Endometrial microvascular endothelial cells (primary cell): Measurements from ENCODE around the gene ANKRD6. TPM values are rescaled to one million over a fixed set of nuclear protein-coding genes. Genes with fewer than 3 reads are reported as not detected.

Experiments used
- in situ Hi-C: cut with HindIII; loops from 2 replicates; pipeline ENCODE4 v1.10.0; 2017; ENCODE audit warnings: low sequenced_read_pairs, low pct_unique_long_range_greater_than_20kb; ENCODE audit errors: inconsistent ontology term
- total RNA-seq: library from RNA; depleted of rRNA; stranded (reverse); fragments of >200 nt; gene quantifications from one replicate; pipeline ENCODE4 v1.2.3, GENCODE V29; 2015; ENCODE audit errors: inconsistent ontology term

Gene ANKRD6
- total RNA-seq, 1 donor from 2014 or later: 7.0 TPM

DNA sequence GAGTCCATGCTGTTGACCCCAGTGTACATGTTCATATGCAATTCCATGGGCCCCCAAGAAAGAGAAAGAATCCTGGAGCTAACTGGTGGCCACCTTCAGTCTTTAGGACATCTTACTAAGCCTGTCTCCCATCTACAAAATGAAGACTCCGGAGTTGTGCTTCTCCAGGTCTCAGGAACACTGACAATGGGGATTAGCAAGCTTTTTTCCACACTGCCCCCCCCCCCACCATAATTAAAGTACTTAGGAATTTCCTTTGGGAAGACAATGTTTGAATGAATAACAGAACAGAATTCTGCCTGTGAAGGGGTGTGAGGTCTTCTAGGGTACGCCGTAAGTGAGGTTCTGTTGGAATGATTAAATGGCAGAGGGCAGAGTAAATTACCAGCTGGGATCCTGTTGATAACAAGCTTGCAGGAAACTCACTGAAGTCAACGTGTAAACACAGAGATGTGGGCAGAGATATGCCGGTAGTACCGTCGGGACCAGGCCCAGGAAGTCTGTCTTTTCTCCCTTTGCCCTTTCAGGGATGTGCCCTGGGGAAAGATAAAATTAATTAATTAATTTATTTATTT is 63.1 kb downstream of the ANKRD6 start:
- in situ Hi-C loops: no loop called here

DNA sequence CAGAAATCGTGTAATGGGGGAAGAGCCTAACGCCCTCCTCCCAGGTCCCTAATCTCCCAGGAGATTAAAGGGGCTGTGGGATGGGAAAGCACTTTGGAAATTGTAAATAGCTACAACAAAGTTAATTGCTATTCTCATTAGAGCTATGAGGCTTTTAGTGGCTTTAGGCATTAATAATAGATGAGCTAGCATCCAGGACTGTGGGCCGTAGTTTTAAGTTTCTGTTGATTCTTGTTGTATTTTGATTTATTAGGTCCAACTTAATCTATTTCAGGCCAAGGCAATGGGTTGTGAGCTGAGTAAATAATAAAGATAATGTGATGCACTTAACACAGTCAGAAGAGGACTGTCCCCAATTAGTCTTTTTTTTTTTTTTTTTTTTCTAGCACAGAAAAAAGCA is 67.7 kb downstream of the ANKRD6 start:
- in situ Hi-C loops: no loop called here

- in situ Hi-C loops: no loop called here
Measured at GRCh38 chr6:89501222-89501621, 68.3 kb downstream of the ANKRD6 start.

GRCh38 chr6:89501753-89502152 is 68.8 kb downstream of the ANKRD6 start:
- in situ Hi-C loops: no loop called here

DNA sequence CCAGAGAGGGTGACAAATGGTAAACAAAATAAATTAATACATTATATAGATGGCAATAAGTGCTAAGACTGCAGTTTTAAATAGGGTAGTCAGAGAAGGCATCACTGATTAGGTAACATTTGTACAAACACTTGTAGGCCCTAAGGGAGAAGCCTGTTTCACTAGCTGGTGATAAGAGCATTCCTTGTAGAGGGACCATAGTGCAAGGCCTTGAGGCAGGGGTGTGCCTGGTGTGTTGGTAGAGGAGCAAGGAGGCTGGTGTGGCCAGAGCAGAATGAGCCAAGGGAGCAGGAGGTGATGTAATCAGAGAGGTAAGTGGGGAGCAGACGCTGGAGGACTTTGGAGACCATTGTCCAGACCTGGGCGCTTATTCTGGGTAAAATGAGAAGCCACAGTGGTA is 70.7 kb downstream of the ANKRD6 start:
- in situ Hi-C loops: no loop called here

GRCh38 chr6:89505847-89506246 is 72.9 kb downstream of the ANKRD6 start:
- in situ Hi-C loops: no loop called here

- in situ Hi-C loops: no loop called here
Measured at GRCh38 chr6:89506716-89507617, 74.0 kb downstream of the ANKRD6 start.

DNA sequence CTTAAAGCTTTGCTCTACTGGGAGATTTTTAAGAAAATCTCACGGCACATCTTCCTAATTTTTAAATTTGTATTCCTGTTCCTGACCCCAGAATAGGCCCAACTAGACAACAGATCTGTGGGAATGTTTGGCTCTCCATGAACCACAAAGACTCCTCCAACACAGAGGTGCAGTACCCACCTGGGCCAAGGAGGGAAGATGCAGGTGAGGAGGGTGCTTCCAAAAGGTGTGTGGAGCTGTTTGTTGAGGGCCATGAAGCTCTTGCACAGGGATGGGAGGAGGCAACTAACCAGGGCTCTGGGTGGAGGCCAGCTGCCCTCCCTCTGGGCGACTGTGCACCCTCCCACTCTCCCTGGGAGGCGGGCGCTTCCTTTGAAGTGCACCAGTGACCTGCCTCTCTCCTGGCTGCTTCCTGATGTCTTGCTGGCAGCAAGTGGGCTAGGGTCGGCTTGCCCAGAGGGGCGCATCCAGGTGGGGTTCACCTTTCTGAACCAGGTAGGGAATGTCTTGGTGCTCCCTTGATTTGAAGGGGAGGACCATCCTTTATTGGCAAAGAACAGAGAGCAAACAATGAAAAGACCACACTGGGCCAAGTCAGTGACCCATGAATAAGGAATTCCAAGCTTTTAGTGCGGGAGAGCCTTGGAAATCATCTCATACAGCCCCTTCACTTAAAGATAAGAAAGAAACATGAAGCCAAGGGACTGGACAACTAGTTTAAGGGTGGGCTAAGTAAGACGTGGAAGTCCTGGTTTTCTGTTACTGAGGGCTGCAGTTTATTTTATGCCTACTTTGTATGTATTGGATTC is 76.0 kb downstream of the ANKRD6 start:
- in situ Hi-C loops: no loop called here

GRCh38 chr6:89509777-89510281 is 76.9 kb downstream of the ANKRD6 start:
- in situ Hi-C loops: no loop called here

GRCh38 chr6:89510393-89510792 is 77.4 kb downstream of the ANKRD6 start:
- in situ Hi-C loops: no loop called here

- in situ Hi-C loops: no loop called here
Measured at GRCh38 chr6:89518352-89519055, 85.6 kb downstream of the ANKRD6 start.

DNA sequence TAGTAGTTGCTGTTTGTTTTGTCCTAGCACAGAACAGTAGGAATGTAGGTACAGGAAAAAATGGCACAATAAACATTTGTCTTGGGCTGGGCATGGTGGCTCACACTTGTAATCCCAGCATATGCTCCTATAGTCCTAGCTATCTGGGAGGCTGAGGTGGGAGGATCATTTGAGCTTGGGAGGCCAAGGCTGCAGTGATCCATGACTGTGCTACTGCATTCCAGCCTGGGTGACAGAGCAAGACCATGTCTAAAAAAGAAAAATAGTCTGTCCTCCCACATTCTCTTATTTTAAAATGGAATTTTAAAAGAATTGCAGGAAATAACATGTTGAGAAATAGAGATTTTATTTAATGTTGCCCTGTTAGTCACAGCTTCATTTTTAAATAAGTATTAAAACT is 87.8 kb downstream of the ANKRD6 start:
- in situ Hi-C loops: no loop called here

GRCh38 chr6:89522778-89523177 is 89.8 kb downstream of the ANKRD6 start:
- in situ Hi-C loops: no loop called here

DNA sequence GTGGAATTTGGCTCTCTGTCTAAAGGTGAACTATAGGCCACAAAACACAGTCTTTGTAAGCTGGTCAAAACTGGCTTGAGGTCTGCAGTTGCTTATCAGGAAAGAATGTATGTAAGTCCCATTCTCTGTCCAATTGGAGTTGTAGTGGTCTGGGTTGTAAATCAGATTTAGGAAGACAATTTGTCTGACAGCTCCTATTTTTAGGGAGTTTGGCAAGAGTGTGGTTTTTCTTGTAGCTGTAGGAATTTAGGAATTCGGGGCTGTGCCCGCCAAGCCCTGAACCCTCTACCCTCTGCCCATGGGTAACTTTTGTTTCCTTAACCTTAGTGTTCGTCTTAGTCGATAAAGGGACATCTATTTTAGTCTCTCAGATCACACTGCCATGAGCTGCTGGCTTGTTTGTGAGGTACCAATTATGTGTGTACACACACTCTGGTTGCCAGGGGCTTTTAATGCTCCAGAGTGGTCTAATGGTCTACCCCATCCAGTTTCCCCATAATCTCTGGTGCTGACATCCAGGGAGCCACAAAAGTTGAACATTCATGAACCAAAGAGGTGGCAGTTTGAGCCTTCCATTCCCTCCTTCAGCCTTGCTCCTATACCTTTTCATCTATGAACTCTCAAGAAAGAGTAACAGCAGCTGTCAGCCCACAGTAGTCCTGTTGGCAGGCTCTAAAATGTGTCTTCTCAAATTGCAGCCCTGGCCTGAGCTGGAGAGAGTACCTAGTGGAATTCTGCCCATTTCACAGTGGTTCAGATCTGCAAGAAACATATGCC is 93.0 kb downstream of the ANKRD6 start:
- in situ Hi-C loops: no loop called here

DNA sequence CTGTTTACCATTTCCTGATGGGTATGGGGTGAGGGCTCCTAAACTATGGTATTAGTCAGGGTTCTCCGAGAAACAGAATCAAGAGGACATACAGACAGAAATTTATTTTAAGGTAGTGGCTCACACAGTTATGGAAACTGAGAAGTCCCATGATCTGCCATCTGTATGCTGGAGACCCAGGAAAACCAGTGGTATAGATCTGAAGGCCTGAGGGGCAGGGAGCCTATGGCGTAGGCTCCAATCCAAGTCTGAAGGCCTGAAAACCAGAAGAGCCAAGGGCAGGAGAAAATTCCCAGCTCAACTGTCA is 93.6 kb downstream of the ANKRD6 start:
- in situ Hi-C loops: no loop called here

DNA sequence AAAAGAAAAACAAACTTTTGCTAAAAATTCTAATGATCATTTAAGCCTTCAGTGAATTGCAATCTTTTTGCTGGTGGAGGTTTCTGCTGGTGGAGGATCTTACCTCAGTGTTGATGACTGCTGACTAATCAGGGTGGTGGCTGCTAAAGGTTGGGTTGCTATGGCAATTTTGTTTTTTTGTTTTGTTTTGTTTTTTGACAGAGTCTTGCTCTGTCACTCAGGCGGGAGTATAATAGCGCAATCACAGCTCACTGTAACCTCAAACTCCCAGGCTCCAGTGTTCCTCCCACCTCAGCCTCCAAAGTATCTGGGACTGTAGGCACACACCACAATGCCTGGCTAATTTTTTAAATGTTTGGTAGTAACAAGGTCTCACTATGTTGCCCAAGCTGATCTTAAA is 94.7 kb downstream of the ANKRD6 start:
- in situ Hi-C loops: no loop called here

DNA sequence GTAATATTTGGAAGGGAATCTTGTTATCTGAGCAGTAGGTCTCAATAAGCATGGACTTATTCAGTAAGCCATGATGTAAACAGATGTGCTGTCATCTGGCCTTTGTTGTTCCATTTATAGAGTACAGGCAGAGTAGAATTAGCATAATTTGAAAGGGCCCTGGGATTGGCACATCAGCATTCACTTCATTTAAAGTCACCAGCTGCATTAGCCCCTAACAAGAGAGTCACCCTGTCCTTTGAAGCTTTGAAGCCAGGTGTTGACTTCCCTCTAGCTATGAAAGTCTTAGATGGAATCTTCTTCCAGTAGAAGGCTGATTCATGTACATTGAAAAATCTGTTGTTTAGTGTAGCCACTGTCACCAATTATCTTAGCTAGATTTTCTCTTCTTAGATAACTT is 95.9 kb downstream of the ANKRD6 start:
- in situ Hi-C loops: no loop called here

DNA sequence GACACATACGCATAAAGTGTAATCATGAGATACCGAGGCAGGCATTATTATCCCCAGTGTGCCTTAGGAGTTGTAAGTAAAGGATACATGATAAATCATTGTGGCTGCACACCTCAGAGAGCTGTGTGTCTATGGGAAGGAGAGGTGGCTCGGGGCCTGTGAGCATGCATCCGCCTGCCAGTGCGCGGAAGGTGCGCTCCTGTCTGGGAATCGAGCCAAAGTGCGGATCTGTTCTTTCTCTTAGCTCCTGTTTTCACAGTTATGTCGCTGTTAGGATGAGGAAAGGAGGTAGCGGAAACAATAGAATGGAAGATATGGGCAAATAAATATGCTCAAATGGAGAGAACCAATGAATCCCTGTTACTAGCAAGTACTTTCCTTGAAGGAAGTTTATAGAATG is 98.0 kb downstream of the ANKRD6 start:
- in situ Hi-C loops: no loop called here
